Measurements from ENCODE around the gene E2F4.

- TF ChIP-seq, protein P1, sequence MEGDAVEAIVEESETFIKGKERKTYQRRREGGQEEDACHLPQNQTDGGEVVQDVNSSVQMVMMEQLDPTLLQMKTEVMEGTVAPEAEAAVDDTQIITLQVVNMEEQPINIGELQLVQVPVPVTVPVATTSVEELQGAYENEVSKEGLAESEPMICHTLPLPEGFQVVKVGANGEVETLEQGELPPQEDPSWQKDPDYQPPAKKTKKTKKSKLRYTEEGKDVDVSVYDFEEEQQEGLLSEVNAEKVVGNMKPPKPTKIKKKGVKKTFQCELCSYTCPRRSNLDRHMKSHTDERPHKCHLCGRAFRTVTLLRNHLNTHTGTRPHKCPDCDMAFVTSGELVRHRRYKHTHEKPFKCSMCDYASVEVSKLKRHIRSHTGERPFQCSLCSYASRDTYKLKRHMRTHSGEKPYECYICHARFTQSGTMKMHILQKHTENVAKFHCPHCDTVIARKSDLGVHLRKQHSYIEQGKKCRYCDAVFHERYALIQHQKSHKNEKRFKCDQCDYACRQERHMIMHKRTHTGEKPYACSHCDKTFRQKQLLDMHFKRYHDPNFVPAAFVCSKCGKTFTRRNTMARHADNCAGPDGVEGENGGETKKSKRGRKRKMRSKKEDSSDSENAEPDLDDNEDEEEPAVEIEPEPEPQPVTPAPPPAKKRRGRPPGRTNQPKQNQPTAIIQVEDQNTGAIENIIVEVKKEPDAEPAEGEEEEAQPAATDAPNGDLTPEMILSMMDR (IDR thresholded peaks at IDR 0.05): no peak
- TF ChIP-seq EZH2 (IDR thresholded peaks at IDR 0.05): no peak
These were observed 9.7 kb downstream of the E2F4 start for GRCh38 chr16:67201411-67202345.

Data from neural progenitor cell (in vitro differentiated cells).